GM10847 (cell line): Measurements from ENCODE around the gene CNTNAP2.

Experiments used
- POLR2A ChIP-seq: IDR thresholded peaks from 2 replicates; pipeline ENCODE4 v1.6.1; 2011; ENCODE audit not compliant: insufficient read length; ENCODE audit errors: extremely low read depth

Gene CNTNAP2

DNA sequence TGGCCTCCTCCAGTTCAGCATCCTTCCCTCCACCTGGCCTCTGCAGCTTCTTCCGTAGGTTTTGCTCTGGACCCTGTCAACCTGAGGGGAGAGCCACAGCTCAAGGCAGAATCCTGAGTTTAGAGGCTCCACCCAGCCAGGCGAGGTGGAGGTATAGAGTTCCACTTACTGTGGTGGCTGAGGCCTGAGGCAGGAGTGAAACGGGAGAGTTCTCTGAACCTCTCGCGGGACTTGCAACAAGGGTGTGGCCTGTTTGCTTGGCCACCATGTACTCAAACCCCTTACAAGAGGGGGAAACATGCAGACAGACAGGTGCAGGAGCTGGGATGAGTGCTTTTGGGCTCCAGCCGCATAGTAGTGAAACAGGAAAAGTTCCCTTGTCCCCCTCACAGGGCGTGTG lies 2320.0 kb downstream of the CNTNAP2 start:
- no peak for TF ChIP-seq POLR2A

DNA sequence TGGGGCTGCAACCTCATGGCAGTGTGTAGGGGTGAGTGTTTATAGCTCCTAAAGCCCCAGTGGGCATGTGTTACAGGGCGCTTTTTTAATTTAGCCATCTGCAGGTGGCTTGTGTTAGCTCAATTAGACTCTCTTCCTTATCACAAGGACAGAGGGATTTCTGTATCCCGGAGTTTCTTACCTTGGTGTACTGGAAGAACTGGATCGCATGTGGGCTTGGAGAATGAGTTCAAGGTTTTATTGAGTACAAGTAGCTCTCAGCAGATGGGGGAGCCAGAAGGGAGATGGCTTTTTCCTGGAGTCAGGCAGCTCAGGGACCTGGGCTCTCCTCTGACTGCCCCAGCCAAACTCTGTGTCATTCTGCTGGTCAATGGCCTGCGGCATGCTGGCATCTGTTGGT lies 2320.4 kb downstream of the CNTNAP2 start:
- no peak for TF ChIP-seq POLR2A

DNA sequence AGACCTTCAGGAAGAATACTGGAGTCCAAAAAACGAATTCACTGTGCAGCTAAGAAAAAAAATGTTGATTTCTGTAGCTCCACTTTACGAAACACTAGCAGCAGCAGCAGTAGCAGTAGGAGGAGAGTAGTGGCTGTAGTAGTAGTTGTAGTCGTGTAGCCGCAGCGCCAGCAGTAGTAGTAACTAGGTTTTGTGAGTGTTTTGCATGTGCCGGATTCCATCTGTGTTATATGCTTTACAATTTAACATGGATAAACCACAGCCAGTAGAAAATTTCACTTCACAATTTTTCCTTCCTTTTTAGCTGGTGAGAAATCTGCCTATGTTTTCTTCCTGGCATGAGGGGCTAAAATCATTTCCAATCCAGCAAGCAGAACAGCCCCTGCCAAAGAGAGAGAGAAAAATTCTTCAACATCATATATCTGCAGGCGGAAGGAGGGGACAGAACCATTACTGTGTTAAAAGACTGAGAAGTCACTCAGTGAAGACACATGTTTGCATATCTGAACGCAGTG lies 2325.6 kb downstream of the CNTNAP2 start:
- TF ChIP-seq POLR2A = no peak

DNA sequence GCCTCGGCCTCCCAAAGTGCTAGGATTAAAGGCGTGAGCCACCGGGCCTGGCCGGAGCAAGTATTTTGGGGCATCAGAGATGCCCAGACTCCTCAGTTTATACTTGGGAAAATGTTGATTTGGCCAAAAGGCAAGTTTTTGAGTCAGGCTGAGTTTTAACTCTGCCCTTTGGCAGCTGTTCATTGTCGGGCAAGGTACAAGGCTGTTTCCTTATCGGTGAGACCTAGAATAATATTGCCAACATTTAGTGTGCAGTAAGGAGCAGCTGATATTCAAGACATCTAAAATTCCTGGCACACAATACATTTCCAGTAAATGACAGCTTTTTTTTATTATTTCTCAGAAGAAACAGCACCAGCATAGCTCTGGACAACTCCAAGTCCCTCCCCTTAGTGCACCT lies 2326.3 kb downstream of the CNTNAP2 start:
- no peak for TF ChIP-seq POLR2A

DNA sequence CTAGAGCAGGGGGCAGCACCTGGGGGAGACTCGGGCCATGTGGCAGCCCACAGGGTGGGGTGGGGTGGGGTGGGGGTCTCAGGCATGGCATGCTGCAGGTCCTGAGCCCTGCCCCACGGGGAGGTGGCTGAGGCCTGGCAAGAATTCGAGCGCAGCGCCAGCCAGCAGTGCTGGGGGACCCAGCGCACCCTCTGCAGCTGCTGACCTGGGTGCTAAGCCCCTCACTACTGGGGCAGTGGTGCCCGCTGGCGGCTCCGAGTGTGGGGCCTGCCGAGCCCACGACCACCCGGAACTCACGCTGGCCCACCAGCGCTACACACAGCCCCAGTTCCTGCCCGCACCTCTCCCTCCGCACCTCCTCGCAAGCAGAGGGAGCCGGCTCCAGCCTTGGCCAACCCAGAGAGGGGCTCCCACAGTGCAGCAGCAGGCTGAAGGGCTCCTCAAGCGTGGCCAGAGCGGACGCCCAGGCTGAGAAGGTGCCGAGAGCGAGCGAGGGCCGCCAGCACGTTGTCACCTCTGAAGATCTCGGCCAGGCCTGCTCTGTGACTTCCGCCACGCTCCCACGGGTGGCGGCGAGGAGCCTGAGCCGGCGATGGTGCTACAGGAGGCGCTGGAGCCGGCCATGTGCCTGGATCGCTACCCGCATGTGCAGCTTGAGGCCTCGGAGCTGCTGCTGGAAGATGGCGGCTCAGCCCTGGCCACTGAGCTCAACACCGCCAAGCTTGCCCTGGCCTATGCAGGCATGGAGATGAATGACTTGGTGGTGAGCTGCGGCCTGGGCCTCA lies 2328.9 kb downstream of the CNTNAP2 start:
- TF ChIP-seq POLR2A = no peak

DNA sequence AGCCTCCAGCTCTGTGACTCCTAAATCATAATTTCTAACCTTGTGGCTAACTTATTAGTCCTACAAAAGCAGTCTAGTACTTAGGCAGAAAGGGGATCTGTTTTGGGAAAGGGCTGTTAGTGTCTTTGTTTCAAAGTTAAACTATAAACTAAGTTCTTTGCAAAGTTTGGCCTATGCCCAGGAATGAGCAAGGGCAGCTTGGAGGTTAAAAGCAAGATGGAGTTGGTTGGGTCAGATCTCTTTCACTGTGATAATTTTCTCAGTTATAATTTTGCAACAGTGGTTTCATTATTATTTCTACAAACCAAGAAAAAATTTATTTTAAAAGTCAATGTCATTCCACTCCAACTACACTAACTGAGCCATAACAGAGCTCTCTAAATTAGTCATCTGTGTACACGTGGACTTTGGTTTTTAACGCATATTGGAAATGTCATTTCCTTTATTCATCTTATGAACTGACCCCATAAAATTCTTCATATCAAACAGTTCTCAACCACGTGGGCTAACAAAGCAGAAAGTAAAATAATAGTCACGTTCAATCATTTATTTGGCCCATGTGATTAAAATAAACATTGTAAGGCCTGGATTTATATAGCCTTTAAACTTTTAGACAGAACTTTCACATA lies 2330.7 kb downstream of the CNTNAP2 start:
- no peak for TF ChIP-seq POLR2A

DNA sequence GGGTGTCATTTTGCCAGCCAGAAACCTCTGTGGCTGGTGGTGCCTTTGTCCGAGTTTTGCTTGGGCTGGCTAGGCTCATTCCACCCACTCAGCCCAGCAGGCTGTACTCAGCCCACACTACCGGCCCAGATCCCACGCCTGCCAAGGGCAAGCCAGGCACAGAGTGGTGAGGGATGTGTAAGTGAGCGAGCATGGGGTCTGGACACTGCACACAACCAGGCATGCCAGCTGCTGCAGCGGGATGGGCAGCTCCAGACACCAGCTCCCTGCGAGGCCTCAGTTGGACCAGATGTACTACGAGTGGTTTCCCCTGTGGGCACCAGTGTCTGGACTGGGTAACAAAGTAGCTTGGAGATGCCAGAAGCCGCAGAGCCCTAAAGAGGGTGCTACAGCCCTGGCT lies 2339.8 kb downstream of the CNTNAP2 start:
- no peak for TF ChIP-seq POLR2A

DNA sequence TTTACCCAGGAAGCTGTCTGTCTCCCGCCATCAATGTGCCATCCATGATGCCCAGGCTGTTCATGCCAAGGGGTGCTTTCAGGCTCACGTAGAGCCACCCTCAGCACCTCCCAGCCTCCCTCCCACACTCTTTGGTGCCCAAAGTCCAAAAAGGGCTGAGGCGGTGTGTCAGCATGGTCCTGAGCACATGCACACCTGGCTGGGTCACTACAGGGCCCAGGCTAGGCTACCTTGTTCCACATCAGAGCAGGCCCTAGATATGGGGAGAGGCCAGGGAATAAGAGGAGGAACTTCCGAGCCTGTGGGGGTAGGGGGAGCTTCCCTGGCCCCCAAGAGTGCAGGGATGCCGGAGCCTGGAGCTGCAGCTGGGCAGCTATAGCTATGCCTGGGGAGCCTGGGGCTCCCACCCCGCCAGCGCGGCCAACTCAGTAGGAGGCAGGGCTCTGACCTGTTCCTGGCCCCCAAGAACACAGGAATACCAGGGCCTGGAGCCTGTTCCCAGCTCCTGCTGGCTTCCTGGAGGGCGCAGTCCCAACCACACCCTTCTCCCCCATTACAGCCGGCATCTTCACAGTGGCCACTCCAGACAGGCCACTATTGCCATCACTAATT lies 2340.8 kb downstream of the CNTNAP2 start:
- TF ChIP-seq POLR2A = no peak

DNA sequence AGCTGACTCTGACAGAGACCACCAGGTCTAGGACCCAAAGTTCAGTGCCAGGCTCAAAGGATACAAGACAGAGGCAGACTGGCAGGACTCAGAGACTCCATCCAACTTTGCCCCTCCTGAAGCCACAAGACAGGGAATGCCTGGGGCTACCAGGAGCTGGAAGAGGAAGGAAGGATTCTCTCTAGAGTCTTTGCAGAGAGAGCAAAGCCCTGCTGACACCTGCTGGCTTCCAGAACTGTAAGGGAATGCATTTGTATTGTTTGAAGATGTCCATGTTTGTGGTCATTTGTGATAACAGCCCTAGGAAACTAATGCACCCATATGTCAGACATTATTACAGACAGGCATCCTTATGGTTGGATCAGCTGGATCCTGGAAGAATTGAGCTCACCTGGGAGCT lies 2341.7 kb downstream of the CNTNAP2 start:
- TF ChIP-seq POLR2A = no peak

DNA sequence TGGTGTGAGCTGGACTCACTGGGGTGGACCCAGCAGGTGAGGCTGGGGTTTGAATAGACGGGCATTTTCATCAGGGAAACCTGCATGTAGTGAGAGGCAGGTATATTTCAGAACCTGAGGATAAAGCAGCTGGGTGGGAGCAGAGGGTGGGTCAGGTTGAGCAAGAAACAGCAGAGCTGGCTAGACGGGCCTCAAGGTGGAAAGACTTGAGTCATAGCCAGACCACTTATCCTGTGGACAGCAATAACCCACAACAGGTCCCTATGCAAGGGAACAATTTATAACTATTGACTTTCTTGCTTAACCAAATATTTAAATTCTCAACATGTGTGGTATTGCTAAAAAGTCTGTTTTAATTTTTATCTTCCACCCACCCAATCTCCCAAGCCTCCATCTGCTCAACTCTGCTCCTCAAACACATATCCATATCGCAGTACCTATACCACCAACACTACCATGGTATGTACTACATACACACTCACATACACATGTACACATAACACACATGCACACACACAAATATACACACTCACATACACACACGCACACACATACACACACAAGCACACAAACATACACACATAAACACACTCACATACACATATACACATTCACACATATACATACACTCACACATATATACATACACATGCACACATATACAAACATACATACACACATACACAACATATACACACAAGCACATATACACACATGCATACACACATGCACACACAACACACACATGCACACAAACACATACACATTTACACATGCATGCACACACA lies 2345.0 kb downstream of the CNTNAP2 start:
- TF ChIP-seq POLR2A = no peak

DNA sequence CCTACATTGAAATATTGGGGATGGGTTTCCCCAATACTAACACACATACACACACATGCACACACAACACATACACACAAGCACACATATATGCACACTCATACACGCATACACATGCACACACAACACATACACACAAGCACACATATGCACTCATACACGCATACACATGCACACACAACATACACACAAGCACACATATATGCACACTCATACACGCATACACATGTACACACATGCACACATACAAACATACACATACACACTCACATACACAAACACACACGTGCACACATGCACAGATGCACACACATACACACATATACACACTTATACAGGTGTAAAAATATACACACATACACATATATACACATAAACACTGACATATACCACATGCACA lies 2346.6 kb downstream of the CNTNAP2 start:
- TF ChIP-seq POLR2A = no peak

DNA sequence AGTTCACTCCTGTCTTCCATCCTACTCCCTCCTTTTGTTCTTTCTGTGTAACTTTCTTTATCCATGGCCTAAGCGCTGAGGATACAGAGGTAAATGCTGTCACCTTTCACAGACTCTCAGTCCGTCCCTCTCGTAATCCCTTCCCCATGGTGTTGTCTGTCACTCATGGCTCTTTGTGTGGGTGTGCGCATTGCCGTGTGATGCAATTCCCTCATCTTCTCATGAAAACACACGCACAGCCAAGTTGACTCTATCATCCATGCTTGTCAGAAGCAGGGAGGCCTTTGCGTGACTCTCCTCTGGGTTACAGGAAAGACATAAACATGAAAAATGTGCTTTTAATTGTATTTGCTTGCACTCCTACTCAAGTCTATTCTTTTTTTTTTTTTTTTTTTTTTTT lies 2348.3 kb downstream of the CNTNAP2 start:
- no peak for TF ChIP-seq POLR2A

DNA sequence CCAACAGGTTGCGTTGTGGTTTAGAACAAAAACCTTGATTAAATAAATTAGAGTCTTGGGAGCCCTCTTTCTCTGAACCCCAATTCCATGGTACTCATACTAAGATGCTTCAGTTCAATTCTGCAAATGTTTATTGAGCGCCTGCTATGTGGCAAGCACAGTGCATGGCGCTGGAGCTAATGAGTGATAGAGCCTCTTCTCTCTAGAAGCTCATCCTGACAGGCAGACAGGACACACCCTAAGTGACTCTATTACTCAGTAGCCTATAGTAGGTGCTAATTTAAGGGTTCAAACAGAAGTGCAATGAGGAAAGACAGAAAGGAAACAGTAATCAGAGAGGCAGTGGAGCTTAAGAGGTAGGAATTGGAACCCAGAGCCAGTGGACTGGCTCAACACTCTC lies 2349.5 kb downstream of the CNTNAP2 start:
- TF ChIP-seq POLR2A = no peak

DNA sequence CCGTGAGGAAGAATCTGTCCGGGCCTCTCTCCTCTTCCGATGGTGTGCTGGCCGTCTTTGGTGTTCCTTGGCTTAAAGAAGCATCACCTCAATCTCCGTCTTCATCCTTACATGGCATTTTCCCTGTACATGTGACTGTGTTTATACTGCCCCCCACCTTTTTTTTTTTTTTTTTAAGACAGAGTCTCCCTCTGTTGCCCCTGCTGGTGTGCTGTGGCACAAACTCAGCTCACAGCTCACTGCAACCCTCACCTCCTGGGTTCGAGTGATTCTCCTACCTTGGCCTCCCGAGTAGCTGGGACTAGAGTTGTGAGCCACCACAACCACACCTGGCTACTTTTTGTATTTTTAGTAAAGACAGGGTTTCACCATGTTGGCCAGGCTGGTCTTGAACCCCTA lies 2352.1 kb downstream of the CNTNAP2 start:
- no peak for TF ChIP-seq POLR2A
